Fibroblast of peridontal ligament (primary cell): ENCODE measurements around the gene FAM221B.
A peak's percentile ranks its signal among the peaks of the same experiment; 100 is the strongest.

Source experiments
- DNase-seq: peaks from one replicate; pipeline ENCODE4 v3.0.0-alpha.2; 2010; ENCODE audit errors: extremely low read depth

FAM221B gene

DNA sequence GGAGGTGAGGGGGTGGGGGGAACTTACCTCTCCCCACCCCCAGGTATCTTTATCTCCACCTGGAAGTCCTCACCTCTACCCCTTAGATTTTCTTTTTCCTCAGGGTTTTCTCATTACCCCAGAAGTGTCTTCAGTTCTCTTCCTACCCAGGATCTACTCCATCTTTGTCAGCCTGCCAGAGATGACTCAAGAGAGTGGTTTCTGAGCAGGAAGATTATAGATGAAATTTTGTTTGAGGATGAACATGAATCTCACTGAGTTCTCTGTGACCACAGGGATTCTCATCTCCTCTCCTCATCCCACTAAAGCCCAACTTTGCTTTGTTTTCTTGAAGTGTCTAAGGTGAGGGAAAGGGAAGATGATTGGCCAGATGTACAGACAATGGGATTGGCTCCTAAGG lies 8.5 kb downstream of the FAM221B start:
- peak; percentile 81 for DNase-seq

DNA sequence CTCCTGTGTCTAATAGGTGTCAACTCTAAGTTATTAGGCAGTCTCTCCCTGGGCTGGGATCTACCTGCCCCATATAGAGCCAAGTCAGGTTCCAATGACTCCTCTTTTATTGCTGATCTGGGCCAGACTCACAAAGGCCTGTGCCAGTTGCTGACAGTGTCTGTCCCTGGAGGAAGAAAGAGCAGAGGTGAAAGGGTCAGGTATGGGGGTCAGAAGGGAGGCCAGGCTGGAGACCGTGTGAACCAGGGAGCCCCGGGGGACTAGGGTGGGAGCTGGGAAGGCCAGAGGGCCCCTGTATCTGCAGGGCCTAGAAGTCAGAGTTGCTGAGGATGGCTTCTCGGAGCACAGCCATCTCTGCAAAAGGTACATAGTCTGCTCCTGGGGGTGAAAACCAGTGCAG lies 10.2 kb downstream of the FAM221B start:
- no peak for DNase-seq

DNA sequence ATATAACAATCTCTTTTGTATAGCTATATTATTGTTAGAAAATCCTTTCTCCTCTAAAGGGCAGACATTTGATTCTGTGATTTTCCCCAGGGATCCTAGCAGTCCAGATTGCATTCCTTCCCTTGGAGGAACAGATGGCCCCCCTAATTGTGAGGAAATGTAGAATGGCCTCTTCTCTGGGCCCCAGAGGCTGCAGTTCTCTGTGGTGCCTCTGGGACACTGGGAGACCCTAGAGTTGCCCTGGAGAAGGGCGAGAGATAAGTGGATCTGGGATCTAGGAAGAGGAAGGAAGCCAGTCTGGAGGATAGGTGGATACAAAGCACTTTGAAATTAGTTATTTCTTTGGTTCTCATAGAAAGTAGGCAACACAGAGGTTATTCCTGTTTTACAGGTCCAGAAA lies 11.8 kb downstream of the FAM221B start:
- peak; percentile 22 for DNase-seq

DNA sequence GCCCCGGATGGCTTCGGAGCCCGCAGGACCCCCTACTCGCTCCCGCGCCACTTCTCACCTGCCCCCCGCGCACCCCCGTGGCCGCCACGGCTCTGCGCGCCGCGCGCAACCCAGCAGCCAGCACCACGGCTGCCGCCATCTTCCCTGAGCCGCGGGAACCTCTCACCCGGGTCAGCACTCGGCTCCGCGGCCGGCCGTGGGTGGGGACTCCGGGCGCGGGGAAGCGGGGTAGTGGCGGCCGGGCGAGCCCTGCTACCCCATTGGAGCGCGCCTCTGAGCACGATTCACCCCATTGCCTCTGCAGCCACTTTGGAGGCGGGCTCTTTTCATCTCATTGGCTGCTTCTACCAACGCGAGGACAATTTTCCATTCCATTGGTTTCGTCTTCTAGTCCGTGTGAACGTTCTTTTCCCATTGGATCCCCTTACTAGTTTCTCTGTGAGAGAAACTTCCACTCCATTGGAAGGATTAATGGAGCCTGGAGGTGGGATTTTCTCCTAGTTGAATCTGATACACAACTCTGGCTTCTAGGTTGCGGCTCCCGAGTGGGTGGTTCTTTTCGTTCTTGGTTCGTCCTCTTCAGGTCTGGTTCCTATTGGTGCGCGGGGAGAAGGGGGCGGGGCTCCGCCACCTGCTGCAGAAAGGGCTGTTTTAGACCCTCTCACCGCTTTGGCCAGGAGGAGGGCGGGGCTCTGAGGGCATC lies 13.5 kb downstream of the FAM221B start, which contains the start of gene HINT2:
HINT2 (minus strand) TSS at position 202 of the 703 bp plus-strand sequence; CDS start at position 139, 63 bp downstream.
- DNase-seq: peak; percentile 99

DNA sequence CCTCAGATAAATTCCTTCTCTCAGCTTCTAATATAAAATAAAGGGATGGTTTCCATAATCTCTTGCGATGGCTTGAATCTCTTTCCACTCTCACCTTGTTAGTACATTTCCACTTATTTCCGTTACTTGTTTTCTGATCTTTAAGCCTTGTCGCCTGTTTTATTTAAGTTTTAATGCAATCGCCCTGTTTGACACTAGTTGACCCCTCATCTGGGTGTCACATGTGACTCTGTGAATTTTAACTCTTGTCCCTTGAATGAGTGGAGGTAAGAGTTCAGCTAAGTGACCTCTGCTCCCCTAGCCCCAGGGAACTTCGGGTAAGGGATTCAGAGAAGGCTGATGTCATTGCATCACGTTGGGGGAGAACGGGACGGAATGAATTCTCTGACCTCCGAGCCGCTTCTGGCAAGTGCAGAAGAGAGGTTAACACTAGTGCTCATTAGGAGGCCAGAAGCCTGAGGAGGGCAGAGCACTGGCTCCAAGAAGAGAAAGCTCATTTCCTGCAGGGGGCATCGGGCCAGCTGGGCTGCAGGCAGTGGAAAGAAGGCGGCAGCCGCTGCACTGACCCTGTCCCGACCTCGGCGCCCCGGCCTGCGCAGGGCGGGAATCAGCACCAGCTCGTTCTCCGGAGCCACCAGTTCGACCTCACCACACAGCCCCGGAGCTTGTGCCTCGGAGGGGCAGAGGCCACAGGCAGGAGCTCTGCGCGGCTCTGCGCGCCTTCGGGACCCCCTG lies 14.3 kb downstream of the FAM221B start:
- DNase-seq: peak; percentile 54

DNA sequence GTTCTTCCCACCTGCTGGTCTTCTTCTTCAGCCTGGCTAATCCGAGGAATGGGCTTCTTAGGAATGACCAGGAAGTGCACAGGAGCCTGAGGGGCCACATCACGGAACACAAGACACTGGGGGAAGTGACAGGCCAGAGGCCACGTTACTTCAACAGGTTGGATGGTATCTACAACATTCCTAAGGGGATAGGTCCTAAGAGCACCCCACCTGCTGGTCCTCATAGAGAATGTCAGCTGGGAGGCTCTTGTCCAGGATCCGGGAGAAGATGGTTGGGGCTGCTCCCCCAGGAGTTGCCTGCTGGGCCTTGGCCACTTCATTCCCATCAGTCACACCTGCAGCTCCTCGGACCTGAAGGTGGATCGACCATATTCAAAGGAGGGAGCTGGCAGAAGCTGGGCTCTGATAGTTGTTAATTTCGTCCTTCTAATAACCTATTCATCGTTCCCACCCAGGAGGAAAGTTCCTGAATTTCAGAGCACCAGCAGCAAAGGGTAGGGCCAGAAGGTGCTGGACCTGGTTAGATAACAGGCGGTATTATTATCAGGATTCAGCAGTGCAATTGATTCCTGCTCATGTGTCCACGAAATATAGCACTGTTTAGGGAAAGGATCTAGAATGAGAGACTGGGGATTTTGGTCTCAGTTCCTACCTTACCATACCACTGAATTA lies 15.0 kb downstream of the FAM221B start:
- no peak for DNase-seq

DNA sequence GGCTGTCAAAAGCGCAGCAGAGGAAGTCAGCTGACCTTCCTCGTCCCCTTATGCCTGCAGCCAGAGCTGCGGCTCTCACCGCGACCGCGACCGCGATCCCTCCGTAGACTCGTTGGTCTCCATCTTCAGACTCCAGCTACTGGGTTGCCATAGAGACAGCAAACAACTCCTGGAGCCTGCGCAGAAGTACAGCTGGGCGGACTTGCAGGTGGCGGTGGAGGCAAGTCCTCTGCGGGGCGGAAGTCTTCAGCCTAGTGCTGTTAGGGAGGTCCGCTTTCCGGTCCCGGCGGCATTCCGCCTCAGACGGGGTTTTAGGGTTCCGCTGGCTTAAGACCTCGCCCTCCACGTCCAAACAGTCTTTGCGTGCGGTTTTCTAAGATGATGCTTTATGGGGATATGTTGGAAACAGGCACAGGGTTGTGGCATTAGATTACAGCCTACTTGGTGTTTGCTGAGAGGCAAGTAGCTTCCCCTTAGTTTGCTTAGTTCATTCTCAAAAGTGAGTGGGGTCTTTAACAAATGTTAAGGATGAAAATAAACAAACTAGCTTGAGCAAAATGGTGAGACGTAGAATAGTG lies 16.4 kb downstream of the FAM221B start, which contains the start of gene SPAG8:
SPAG8 (minus strand) TSS at position 238 of the 578 bp plus-strand sequence; CDS start at position 123, 115 bp downstream.
- DNase-seq: peak; percentile 95

DNA sequence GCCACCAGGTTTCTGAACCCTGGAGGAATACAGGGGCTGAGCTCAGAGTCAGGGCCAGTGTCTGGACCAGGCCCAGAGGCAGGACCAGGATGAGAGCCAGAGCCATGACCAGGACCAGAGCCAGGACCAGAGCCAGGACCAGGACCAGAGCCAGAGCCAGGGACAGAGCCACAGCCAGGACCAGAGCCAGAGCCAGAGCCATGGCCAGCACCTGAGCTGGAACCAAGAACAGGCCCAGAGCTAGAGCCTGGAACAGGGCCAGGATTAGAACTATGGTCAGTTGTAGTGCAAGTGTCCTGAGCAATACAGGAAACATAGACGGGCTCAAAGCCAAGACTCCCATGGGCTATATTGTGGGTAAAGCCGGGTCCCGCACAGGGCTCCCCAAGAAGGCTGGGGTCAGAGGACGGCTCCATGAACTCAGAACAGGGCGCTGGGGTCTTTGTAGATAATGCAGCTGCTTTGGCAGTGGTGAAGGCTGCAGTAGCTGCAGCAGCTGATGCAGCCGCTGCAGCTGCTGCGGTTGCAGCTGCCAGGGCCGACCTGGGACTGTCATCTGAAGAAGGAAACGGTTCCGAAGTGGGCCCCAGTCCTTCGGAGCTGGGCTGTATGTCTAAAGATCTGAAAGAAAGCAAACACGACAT lies 17.0 kb downstream of the FAM221B start:
- no peak for DNase-seq

DNA sequence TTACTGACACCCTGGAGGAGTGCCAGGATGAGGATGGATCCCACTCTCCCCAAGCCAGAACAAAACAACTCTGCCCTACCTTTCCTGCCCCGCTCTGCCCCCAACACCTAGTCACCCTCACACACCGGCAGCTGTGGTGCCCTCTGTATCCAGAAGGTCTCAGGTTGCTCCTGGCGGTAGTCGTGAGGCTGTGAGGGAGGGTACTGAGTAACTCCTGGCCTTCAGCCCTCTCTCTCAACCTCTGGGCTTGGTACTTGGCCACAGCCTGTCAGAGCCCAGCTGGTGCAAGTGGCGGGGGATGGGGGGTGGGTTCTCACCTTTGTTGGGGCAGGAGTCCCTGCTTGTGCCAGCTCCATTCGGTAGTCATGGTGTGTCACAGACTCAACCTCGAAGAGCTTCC lies 18.4 kb downstream of the FAM221B start:
- DNase-seq: no peak

DNA sequence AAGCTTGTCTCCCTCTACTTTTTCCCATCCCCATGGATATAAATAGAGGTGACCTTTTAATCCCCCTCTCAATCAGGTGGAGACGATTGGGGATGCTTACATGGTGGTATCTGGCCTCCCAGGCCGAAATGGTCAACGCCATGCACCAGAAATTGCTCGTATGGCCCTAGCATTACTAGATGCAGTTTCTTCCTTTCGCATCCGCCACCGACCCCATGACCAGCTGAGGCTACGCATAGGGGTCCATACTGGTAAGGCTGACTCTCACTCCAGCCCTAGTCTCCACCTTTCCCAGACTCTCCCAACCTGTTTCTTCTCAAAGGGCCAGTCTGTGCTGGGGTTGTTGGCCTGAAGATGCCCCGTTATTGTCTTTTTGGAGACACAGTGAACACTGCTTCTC lies 20.1 kb downstream of the FAM221B start:
- no peak for DNase-seq

DNA sequence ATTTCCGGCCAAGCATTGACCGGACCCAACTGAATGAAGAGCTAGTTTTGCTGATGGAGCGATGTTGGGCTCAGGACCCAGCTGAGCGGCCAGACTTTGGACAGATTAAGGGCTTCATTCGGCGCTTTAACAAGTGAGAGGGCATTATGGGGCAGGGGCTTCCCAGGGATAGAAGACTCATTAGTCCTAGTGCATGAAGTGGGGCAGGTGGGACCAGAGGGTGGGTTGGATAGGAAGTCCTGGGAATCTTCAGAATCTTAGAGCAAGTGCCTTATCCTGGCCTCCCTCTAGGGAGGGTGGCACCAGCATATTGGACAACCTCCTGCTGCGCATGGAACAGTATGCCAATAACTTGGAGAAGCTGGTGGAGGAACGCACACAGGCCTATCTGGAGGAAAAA lies 22.4 kb downstream of the FAM221B start:
- no peak for DNase-seq

DNA sequence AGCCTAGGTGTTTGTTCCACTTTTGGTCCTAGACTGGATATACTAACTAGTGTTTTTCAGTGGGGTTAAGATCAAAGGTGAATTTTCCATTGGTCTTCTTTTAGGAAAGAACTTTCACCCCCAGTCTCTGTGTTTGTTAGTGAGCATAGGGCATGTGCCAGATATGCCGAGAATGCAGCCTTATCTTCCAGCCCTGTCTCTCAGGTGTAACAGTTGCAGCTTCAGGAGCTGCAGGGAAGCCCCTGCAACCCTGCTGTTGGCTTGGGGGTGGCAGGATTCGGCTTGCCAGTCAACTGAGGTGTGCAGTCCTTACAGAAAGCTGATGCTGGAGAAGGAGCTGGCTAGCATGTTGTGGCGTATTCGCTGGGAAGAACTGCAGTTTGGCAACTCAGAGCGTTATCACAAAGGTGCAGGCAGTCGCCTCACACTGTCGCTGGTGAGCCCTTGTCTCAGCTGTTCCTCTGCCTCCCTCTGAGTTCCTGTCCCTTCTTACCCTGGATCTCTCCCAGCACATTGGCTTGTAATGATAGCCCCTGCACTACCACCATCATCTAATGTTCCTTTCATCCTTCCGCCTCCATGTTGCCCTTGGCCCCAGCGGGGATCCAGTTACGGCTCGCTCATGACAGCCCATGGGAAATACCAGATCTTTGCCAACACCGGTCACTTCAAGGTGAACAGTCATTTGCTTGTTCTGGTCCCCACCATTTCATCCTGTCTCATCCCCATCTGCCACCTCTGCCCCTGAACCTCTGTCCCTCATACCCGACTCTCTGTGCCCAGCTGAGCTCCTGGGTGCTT lies 27.0 kb downstream of the FAM221B start:
- DNase-seq: no peak

DNA sequence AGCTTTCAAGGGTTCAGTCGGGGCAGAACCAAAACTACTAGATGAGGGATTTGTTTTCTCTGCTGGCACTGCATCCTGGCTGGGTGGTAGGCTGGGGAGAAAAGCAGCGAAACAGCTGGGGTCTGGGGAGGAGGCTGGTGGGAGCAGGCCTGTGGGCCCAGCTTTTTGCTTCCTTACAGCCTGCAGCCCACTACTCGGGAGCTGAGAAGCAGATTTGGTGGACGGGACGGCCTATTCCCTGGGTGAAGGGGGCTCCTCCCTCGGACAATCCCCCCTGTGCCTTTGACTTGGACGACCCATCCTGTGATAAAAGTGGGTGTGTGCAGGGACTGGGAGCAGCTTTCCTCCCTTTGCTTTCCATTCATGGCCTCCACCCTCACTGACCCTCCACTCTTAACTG lies 28.0 kb downstream of the FAM221B start:
- DNase-seq: no peak

DNA sequence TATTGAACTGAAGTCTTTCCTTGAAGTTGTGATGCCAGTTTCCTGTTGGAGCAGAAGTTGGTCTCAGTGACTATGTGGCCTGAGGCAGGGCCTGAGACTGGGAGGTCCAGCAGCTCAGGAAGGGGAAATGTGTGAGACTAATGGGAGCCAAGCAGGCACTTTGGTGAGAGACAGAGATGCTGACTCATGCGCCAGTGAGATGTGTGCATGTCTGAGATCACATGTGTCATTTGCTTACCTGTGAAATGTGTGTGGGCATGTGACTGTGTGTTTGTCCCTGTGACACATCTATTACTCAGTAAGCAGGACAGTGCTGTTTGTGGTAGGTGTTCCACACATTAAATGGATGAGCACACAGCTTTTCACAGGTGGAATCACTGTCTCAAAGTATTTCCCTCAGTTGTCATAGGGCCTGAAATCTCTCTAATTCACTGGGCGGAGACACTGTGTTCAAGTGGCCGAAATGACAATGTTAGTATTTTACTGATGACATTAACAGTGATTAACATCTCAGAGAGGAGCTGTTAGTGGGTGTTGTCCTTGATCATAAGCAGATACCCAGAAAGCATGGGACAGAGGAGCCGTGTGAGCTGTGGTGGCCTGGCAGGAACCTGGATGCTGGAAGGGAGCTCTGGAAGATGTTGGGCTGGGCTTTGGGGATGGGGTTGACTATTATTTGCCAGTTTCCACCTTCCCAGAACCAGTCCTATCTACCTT lies 29.7 kb downstream of the FAM221B start:
- no peak for DNase-seq

DNA sequence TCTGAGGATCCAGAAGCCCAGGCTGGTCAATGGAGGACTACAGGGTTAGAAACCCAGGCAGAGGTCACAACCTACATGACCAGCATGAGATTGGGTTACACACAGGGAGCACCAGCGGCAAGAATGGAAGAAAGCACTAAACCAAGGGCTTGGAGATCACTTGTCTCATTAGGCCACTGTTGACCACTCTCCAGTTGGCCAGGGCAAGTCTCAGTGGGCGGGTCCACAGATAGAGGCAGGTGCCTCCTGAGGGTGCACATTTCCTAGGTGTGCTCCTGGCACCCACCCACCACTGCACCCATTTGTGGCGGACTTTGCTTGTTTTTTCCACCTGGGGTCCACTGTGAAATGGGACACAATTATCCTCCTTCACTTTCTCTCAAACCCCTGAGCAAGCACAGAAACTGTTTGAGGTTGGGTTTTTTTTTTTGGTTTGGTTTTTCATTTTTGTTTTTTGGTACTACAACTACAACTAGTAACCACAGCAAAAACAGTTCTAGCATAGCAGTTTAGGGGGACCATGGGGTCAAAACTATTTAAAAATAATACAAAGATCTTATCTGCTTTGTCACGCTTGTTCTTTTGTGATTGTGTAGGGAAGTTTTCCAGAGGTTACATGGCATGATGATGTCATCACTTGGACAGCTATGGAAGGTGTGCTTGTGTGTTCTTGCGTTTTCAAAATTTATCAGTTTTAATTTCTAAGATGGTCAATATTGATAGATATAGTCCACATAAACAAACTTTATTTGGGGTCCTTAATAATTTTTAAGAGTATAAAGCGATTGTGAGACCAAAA lies 31.0 kb downstream of the FAM221B start:
- DNase-seq: no peak

DNA sequence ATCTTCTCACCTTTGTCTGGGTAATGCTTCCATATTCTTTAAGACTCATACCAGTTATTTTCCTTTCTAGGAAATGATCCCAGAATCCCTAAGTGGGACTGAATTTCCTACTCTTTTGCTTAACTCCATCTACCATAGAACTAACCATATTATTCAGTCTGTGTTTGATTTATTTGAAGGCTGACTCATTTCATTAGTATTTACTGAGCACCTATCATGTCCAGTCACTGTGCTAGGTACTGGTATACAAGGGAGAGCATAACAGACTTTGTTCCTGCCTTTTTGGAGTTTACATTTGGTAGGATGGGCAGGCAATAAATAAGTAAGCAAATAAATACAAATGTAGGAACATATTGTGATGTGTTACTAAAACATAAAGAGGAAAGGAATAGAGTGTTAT lies 32.8 kb downstream of the FAM221B start:
- no peak for DNase-seq

DNA sequence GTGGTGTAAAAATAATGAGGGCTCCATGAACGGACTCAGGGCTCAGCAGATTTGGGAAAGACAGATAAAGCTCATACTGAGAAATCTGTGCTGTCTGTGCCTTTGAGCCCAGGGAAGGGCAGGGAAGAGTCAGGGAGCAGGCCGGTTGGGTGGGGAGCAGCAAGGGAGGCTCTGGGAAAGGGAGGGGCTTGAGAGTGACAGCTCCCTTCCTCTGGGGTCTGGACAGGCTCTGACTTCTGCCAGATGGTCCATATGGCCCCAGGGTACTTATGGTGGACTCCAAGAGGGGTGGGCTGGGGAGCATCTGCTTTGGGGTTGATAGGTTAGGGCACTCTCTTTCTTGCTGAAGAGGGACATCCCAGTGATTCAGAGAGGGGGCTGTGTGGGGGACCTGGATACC lies 35.1 kb downstream of the FAM221B start:
- no peak for DNase-seq

DNA sequence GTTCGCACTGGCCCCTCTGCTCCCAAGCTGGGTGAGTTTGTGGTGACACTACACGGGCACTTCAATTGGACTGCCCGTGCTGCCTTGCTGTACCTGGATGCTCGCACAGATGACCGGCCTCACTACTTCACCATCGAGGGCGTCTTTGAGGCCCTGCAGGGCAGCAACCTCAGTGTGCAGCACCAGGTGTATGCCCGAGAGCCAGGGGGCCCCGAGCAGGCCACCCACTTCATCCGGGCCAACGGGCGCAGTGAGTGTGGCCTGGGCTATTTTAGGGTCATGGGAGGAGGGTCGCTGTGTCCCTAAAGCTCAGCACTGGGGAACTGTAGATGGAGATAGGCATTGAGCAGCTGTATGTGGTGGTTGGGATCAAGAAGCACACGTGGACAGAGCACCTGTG lies 35.7 kb downstream of the FAM221B start:
- no peak for DNase-seq

DNA sequence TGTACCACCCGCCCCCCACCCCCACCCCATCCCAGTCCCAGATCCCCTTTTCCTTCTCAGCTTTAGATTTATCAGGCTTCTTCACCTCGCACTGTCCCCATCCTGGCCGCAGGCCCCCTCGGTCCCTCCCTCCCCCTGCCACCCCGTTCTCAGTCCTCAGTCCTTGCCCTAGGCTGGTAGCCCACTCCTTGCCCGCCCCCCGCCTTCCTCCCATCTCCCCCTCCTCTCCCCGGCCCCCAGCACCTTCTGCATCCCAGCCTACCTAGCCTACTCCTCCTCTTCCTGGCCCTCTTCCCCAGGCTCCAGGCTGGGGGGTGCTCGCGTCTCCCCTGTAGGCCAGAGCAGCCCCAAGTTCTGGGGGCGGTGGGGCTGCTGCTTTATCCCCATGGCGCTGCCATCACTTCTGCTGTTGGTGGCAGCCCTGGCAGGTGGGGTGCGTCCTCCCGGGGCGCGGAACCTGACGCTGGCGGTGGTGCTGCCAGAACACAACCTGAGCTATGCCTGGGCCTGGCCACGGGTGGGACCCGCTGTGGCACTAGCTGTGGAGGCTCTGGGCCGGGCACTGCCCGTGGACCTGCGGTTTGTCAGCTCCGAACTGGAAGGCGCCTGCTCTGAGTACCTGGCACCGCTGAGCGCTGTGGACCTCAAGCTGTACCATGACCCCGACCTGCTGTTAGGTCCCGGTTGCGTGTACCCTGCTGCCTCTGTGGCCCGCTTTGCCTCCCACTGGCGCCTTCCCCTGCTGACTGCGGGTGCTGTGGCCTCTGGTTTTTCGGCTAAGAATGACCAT lies 36.3 kb downstream of the FAM221B start:
- no peak for DNase-seq
